HG03460 (cell line): ENCODE measurements around the gene PARVB.
A peak's percentile ranks its signal among the peaks of the same experiment; 100 is the strongest.
"Not testable (repeated sequence)": the region's sequence is repeated elsewhere in the genome, so short reads cannot be mapped to it uniquely, and the experiment has no call there.

Experiments used
- ATAC-seq: cut with Tn5 transposase; IDR thresholded peaks from one replicate; pipeline ENCODE4 v1.9.1; 2021; ENCODE audit not compliant: unreplicated experiment

The PARVB gene

GRCh38 chr22:43996170-43996980 lies 27.7 kb upstream of the PARVB start:
- ATAC-seq, result no peak

DNA sequence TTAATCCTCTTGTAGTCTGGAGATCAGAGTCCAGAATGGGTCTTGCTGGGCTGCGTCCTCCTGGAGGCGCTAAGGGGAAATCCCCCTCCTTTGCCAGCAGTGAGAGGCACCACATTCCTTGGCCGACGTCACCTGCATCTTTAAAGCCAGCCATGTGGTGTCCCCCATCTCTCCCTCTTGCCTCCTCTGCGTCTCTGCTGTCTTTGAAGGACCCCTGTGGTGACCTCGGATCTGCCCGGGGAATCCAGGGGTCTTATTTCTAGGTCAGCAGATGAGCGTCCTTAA lies 27.2 kb upstream of the PARVB start:
- ATAC-seq, result no peak

DNA sequence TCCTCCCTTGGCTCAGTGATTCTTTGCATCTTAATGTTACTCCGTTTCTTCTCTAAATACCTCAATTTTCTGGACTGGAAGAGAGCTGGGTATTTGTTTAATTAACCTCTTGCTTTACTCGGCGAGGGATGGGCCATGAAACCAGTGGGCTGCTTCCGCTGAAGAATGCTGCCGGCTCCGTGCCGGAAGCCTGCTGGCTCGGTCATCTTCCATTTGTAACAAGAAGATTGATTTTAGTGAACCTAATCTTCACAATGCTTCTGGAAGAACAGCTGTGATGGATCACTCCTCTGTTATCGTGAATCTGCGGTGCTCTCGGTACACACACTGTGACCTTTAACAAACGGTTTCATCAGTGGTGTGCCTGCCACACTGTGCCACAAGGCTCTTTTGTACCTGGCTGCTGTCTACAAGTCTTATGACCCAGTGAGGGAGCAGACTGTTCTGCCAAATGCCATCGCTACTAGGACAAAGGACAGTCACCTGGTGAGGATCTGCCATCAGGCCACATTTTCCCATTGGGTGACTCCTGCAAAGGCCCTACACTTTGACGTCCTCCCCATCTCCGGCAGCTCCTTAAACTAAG lies 25.3 kb upstream of the PARVB start:
- ATAC-seq, result no peak

DNA sequence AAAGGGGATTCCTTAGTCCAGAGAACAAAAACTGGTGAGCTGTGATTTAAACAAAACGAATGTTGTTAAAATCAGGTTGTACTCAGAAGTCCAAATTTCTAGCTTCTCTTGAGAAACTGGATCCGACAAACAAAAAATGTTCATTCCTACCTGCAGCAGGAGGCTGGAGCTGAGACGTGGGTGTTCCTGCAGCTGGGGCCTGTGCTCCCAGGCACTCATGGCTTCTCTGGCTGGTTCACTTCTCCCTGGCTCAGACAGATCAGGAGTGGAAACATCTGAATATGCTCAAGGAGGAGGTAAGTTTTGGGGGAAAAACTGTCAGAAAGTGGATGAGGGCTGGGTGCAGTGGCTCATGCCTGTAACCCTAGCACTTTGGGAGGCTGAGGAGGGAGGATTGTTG lies 24.7 kb upstream of the PARVB start:
- no peak for ATAC-seq

DNA sequence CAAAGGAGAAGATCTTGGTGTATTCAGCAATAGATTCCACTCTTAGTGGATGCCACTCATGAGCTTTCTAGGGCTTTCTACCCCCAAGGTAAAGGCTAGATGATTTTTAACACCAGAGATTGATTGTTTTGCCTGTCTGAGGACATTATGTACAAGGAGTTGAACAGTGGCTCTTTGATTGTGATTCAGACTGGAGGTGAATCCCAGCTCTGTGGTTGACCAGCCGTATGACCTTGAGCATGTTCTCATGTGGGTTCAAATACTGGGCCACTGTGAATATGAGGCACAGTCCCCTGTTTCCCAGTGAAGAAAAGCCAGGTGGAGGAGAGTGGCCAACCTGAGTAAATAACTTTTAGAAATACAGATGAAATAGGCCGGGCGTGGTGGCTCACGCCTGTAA lies 24.0 kb upstream of the PARVB start:
- ATAC-seq, result no peak

GRCh38 chr22:44001521-44001920 lies 22.6 kb upstream of the PARVB start:
- no peak for ATAC-seq

DNA sequence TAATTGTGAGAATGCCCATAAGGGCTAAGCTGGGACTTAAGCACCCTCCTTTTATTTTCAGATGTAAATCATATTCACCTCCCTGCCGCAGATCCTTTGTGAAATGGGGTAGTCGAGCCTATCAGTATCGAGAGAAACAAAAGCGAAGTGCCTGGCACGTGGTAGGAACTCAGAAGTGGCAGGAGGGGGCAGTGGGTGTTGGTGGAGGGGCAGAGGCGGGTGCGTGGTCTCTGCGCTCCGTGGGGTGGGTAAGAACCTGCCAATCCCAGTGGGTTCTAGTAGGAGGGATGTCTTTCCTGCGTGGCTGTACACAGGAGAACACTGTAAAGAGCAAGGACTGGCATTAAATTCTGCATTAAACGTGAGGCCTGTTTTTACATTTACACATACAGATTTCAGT lies 21.8 kb upstream of the PARVB start:
- ATAC-seq, result no peak

DNA sequence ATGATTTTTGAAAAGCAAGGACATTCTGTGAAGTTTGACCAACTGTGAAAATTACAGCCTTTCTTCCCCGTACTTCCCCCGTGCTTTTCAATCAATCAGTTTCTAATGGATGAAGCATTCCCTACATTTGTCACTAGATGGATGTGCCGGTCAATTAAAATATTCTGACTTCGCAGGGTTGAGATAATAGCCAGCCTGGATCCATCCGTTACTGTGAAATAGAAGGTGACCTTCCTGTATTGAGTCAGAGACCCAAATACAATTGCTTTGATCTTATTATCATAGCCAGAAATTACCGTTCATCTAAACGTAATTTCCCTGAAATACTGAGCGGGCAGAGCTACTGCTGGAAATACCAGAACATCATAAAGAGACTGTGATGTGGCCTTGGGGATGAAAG lies 21.1 kb upstream of the PARVB start:
- ATAC-seq, result no peak

GRCh38 chr22:44003405-44004103 lies 20.5 kb upstream of the PARVB start:
- ATAC-seq, result no peak

GRCh38 chr22:44004104-44004460 lies 20.0 kb upstream of the PARVB start:
- ATAC-seq, result no peak

GRCh38 chr22:44005524-44005923 lies 18.6 kb upstream of the PARVB start:
- ATAC-seq, result no peak

DNA sequence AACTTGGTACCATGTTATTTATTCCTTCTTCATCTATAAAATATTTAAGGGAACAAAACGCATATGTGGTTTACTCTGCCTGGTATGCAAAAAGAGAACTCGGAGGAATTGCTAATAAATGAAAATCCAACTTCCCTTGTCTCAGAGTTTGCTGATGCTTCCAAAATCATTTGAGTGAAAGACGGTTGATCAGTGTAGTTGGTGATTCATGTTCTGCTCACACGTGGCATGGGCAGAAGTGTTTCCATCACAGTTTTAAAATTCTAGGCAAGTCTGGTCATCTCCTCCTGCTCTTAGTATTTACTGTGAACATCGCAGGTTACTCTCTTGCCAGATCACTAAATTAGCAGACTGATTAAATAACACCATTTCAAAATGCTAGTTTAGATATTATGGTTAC lies 11.9 kb upstream of the PARVB start:
- ATAC-seq, result no peak

DNA sequence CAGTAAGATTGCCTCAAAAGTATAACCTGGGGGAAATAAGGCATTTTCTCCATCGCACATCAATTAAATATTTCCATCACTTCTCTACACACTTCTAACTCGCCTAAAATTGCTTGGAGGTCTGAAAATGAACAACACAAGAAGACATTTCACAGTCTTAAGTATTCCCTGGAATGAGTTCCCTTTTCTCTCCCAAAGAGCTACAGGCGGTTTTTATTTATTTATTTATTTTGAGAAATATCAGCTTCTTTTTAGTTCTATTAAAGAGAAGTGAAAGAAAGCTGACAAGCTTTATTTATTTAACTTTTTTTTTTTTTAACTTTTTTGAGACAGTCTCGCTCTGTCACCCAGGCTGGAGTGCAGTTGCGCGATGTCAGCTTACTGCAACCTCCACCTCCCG lies 11.5 kb upstream of the PARVB start:
- ATAC-seq, result no peak

- ATAC-seq, result no peak
Measured at GRCh38 chr22:44014241-44014640, 9.9 kb upstream of the PARVB start.

- not testable (repeated sequence) for ATAC-seq
Measured at GRCh38 chr22:44016586-44016985, 7.5 kb upstream of the PARVB start.

DNA sequence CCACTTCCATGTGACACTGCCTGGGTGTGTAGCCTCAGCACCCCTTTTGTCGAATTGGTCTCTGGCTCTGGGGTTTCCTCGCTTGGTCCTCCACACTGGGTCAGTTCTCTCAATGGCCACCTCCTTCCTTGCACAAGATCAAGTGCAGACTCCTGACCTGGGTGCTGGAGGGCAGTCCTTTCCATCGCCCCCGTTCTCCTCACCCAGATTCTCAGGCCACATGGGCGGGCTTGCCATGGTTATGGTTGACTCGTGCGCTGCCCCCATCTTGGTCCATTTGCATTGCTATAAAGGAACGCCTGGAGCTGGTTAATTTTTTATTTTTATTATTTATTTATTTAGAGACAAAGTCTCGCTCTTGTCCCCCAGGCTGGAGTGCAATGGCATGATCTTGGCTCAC lies 5.5 kb upstream of the PARVB start:
- ATAC-seq, result no peak

- no peak for ATAC-seq
Measured at GRCh38 chr22:44019416-44019815, 4.7 kb upstream of the PARVB start.

GRCh38 chr22:44019846-44020245 lies 4.3 kb upstream of the PARVB start:
- no peak for ATAC-seq

DNA sequence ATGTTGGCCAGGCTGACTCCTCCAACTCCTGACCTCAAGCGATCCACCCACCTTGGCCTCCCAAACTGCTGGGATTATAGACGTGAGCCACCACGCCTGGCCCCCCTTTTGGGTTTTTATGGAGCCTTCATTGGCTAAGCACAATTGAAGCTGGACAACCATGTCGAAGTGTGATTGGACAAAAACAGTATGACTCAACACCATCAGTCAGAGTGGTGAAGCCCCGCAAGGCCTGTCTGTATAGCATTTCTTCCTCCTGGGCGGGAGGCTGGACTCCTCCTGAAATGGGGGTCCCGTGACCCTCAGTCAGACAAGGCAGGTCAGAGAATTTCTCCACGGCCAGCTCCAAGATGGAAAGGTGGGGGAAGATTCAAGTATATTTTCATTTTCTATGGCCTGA lies 3.1 kb upstream of the PARVB start:
- ATAC-seq, result no peak

DNA sequence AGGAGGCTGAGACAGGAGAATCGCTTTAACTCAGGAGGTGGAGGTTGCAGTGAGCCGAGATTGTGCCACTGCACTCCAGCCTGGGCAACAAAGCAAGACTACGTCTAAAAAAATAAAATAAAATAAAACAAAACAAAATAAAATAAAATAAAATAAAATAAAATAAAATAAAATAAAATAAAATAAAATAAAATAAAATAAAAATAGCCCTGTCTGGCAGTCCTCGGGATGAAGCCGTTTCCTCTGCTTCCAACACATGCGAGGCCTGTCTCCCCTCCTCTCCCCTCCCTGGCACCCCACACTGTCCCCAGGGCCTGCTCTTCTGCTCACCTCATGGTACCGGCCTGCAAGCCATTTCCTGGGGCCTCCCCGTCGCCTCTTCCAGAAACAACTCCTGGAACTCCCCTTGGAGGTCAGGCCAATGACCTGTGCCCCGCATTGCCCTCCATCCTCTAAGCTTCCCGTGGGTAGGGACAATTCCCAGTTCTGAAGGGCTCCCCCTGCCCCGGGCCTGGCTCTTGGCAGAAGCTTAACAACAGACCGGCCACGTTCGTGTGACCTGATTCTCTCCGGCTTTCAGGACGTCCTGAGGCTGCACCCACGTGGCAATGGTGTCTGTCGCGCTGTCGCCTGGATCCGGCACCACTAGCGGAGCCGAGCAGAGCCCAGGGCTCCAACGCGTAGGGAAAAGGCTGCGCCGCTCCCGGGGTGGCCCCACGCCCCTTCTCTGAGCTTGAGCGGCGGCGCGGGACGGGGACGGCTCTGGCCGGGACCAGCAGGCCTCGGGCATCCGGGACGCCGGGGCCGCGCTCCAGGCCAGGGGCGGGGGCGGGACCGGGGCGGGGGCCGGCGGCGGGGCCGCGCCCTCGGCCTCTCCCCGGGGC lies 456 bp upstream of the PARVB start:
- ATAC-seq, result no peak

DNA sequence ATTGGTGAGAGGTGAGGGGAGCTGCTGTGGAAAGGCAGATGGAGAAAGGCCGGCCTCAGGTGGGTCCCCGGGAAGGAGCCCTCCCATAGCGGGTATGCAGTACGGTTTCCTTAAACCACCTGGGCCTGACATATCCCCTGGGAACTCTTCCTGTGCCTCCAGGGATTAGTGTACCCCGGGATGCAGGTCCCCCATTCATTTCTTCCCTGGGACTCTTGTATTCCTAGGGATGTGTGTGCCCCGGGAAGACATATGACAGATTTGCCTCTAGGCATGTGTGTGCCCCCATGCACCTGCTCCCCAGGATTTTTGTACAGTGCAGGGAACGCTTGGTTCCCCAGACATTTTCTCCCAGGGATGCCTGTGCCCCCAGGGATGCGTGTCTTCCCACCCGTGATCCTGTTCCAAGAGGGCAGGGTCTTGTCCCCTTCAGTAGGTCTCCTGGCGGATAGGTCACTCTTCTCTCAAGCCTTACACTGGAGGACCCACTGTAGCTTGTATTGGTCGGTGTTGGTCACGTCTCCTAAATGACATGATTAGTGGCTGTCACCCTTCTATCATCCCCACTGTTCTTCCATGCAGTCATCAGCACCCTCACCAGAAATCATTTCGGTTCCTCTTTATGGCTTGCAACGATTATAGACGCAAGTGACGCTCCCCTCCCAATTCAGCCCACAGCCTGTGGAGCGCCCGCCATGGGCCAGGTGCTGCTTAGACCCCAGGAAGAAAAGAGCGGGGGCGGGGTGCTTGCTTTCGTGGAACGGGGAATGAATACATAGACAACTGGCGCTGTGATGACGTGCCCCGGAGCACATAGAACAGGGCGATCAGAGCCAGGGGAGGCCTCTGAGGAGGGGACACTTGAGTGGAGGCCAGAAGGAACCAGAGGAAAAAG lies 1.3 kb downstream of the PARVB start:
- peak; percentile 52 for ATAC-seq
